DOHH2 (cell line): ENCODE data around the gene RAMACL.

ENCODE experiments used
- EZH2phosphoT487 ChIP-seq: fragments of 200-600 bp; sonication (generic); IDR thresholded peaks from 2 replicates; pipeline ENCODE4 v1.6.1; 2017; ENCODE audit warnings: borderline replicate concordance, mild to moderate bottlenecking, antibody characterized with exemption, low read length, moderate library complexity, mixed read lengths
- TF ChIP-seq, protein P1 (sequence below): fragments of 200-600 bp; sonication (generic); IDR thresholded peaks from one replicate; pipeline ENCODE4 v1.5.1; 2014; ENCODE audit warnings: antibody characterized with exemption, mild to moderate bottlenecking, low read depth, low read length; ENCODE audit not compliant: poor library complexity, severe bottlenecking

DNA sequence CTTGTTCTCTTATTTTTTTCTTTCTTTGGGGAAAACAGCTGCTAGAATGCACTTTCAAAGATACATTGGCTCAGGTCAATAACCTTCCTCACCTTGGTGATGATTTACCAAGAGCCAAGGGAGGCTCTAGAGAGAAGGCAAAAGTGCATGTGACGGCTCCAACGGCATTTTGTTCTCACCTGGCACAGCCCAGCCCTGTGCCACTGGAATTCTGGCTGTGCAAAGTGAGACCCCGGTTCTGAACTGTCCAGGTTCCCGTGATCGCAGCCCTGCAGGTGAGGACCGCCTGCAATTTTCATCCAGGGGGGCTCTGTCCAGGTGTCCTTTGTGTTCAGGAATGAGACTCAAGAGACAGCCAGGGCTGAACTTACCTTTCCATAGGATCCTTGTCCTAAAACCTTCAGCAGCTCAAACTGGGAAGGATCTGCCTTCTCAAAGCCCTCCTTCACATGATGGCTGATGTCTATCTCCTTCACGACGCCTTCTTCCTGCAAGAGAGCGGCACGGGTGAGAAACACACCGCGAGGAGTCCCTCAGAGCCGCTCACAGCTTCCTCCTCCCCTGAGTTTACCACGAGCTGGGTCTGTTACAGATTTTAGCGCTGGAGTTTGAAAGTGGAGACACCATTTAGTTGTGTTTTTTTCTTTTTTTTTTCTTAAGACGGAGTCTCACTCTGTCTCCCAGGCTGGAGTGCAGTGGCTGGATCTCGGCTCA is 48.0 kb downstream of the RAMACL start:
- TF ChIP-seq, protein P1, sequence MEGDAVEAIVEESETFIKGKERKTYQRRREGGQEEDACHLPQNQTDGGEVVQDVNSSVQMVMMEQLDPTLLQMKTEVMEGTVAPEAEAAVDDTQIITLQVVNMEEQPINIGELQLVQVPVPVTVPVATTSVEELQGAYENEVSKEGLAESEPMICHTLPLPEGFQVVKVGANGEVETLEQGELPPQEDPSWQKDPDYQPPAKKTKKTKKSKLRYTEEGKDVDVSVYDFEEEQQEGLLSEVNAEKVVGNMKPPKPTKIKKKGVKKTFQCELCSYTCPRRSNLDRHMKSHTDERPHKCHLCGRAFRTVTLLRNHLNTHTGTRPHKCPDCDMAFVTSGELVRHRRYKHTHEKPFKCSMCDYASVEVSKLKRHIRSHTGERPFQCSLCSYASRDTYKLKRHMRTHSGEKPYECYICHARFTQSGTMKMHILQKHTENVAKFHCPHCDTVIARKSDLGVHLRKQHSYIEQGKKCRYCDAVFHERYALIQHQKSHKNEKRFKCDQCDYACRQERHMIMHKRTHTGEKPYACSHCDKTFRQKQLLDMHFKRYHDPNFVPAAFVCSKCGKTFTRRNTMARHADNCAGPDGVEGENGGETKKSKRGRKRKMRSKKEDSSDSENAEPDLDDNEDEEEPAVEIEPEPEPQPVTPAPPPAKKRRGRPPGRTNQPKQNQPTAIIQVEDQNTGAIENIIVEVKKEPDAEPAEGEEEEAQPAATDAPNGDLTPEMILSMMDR = no peak
- no peak for TF ChIP-seq EZH2phosphoT487
